NCI-H2029 treated with DMSO at 0.1 percent for 48 hours (cell line): ENCODE data around the gene SFXN5.

Experiments
- DNase-seq: peaks from one replicate; lab custom pipeline; 2025; lab: John Stamatoyannopoulos, UW

Gene SFXN5

GRCh38 chr2:72956050-72956395 lies 115.5 kb downstream of the SFXN5 start:
- no peak for DNase-seq

- no peak for DNase-seq
Observed at GRCh38 chr2:72955228-72956049, 116.1 kb downstream of the SFXN5 start.

- DNase-seq: no peak
Observed at GRCh38 chr2:72954376-72955227, 116.9 kb downstream of the SFXN5 start.

- DNase-seq: no peak
Observed at GRCh38 chr2:72953976-72954375, 117.5 kb downstream of the SFXN5 start.

- DNase-seq: no peak
Observed at GRCh38 chr2:72953528-72953927, 118.0 kb downstream of the SFXN5 start.

- no peak for DNase-seq
Observed at GRCh38 chr2:72952961-72953360, 118.6 kb downstream of the SFXN5 start.

- no peak for DNase-seq
Observed at GRCh38 chr2:72952110-72952823, 119.2 kb downstream of the SFXN5 start.

- DNase-seq: no peak
Observed at GRCh38 chr2:72951303-72952095, 120.0 kb downstream of the SFXN5 start.

GRCh38 chr2:72950558-72951255 lies 120.8 kb downstream of the SFXN5 start:
- DNase-seq: no peak

- DNase-seq: no peak
Observed at GRCh38 chr2:72949642-72950041, 121.9 kb downstream of the SFXN5 start.

- no peak for DNase-seq
Observed at GRCh38 chr2:72949045-72949444, 122.5 kb downstream of the SFXN5 start.

GRCh38 chr2:72947952-72948830 lies 123.3 kb downstream of the SFXN5 start:
- DNase-seq: no peak

- no peak for DNase-seq
Observed at GRCh38 chr2:72946466-72946865, 125.0 kb downstream of the SFXN5 start.

- DNase-seq: no peak
Observed at GRCh38 chr2:72945450-72946019, 126.0 kb downstream of the SFXN5 start.

- no peak for DNase-seq
Observed at GRCh38 chr2:72944804-72945449, 126.6 kb downstream of the SFXN5 start.

GRCh38 chr2:72943540-72944395 lies 127.7 kb downstream of the SFXN5 start:
- DNase-seq: no peak

- no peak for DNase-seq
Observed at GRCh38 chr2:72942881-72943418, 128.6 kb downstream of the SFXN5 start.

- DNase-seq: no peak
Observed at GRCh38 chr2:72942293-72942692, 129.2 kb downstream of the SFXN5 start.
